Ishikawa (cell line): Measurements from ENCODE around the gene ZNF208.

ENCODE experiments used
- CREB1 ChIP-seq: IDR thresholded peaks from 2 replicates; pipeline ENCODE4 v1.6.1; 2012; ENCODE audit warnings: low read depth
- EP300 ChIP-seq: IDR thresholded peaks from 2 replicates; pipeline ENCODE4 v1.6.1; 2012; ENCODE audit warnings: borderline replicate concordance
- TAF1 ChIP-seq: IDR thresholded peaks from 2 replicates; pipeline ENCODE4 v1.6.1; 2012; ENCODE audit warnings: low read depth, mild to moderate bottlenecking
- YY1 ChIP-seq: IDR thresholded peaks from 2 replicates; pipeline ENCODE4 v1.6.1; 2012; ENCODE audit warnings: low read depth
- TF ChIP-seq, protein P1 (sequence below): IDR thresholded peaks from 2 replicates; pipeline ENCODE4 v1.6.1; 2012; ENCODE audit warnings: low read depth, mild to moderate bottlenecking
- TF ChIP-seq, protein P2 (sequence below): IDR thresholded peaks from 2 replicates; pipeline ENCODE4 v1.6.1; 2012
- TF ChIP-seq, protein P3 (sequence below): IDR thresholded peaks from 2 replicates; pipeline ENCODE4 v1.6.1; 2012

DNA sequence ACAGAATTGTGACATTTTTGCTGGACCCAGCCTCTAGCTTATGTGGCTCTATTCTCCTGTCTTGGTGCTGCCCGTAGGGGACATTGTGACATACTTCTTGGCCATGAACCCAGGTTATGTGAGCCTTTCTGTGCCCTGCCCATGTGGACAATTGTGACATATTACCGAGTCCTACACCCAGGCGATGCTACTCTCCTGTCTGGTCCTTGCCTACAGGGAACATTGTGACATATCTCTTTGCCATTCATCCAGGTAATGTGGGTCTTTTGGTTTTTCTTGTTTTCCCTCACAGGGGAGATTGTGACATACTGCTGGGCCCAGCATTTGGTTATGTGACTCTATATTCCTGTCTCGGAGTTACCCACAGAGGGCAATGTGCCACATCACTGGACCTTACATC, 103.2 kb downstream of the ZNF208 start:
- TF ChIP-seq CREB1 (no peak), TAF1 (no peak), EP300 (no peak), YY1 (no peak)
- TF ChIP-seq, protein P1, sequence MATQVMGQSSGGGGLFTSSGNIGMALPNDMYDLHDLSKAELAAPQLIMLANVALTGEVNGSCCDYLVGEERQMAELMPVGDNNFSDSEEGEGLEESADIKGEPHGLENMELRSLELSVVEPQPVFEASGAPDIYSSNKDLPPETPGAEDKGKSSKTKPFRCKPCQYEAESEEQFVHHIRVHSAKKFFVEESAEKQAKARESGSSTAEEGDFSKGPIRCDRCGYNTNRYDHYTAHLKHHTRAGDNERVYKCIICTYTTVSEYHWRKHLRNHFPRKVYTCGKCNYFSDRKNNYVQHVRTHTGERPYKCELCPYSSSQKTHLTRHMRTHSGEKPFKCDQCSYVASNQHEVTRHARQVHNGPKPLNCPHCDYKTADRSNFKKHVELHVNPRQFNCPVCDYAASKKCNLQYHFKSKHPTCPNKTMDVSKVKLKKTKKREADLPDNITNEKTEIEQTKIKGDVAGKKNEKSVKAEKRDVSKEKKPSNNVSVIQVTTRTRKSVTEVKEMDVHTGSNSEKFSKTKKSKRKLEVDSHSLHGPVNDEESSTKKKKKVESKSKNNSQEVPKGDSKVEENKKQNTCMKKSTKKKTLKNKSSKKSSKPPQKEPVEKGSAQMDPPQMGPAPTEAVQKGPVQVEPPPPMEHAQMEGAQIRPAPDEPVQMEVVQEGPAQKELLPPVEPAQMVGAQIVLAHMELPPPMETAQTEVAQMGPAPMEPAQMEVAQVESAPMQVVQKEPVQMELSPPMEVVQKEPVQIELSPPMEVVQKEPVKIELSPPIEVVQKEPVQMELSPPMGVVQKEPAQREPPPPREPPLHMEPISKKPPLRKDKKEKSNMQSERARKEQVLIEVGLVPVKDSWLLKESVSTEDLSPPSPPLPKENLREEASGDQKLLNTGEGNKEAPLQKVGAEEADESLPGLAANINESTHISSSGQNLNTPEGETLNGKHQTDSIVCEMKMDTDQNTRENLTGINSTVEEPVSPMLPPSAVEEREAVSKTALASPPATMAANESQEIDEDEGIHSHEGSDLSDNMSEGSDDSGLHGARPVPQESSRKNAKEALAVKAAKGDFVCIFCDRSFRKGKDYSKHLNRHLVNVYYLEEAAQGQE = no peak
- TF ChIP-seq, protein P2, sequence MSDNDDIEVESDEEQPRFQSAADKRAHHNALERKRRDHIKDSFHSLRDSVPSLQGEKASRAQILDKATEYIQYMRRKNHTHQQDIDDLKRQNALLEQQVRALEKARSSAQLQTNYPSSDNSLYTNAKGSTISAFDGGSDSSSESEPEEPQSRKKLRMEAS = no peak
- TF ChIP-seq, protein P3, sequence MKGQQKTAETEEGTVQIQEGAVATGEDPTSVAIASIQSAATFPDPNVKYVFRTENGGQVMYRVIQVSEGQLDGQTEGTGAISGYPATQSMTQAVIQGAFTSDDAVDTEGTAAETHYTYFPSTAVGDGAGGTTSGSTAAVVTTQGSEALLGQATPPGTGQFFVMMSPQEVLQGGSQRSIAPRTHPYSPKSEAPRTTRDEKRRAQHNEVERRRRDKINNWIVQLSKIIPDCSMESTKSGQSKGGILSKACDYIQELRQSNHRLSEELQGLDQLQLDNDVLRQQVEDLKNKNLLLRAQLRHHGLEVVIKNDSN = no peak
